Gastroesophageal sphincter (tissue), 3 donors: ENCODE measurements around the gene SYTL5.

Experiments used
- POLR2A ChIP-seq, 2 donors: fragments of 450-650 bp; IDR thresholded peaks; one replicate each; pipeline ENCODE4 v1.6.1; 2017; ENCODE audit warnings: antibody characterized with exemption in 2 of 2, mild to moderate bottlenecking in 2 of 2, moderate library complexity in 1 of 2
- POLR2AphosphoS5 ChIP-seq: sonication (generic); formaldehyde crosslinking; IDR thresholded peaks from one replicate; pipeline ENCODE4 v1.6.1; 2017; ENCODE audit warnings: antibody characterized with exemption
- TF ChIP-seq, protein P1 (sequence below), 4 experiments: fragments of 200-600 bp in 2 of 4; fragments of 450-650 bp in 2 of 4; sonication (generic) in 1 of 4; IDR thresholded peaks; one replicate each; pipeline ENCODE4 v1.5.1; 2017 to 2019; ENCODE audit warnings: antibody characterized with exemption in 4 of 4, mild to moderate bottlenecking in 2 of 4, moderate library complexity in 2 of 4

DNA sequence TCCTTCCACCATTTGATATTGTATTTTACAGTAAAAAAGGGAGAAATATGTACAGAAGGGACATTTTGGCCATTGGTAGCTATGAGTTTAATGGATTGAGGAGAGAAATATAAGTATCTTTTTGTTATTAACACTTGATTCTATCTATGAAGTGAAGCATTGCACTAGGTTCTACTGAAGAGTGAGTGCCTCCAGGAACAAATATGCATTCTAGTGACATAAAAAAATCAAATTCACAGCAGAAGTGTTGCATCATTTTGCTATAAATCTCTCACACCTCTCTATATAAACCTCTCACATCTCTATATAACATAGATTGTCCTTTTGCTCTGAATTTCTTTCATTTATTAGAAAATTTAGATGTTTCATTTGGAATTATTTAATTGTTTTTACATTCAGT lies 425 bp downstream of the SYTL5 start:
- TF ChIP-seq, protein P1, sequence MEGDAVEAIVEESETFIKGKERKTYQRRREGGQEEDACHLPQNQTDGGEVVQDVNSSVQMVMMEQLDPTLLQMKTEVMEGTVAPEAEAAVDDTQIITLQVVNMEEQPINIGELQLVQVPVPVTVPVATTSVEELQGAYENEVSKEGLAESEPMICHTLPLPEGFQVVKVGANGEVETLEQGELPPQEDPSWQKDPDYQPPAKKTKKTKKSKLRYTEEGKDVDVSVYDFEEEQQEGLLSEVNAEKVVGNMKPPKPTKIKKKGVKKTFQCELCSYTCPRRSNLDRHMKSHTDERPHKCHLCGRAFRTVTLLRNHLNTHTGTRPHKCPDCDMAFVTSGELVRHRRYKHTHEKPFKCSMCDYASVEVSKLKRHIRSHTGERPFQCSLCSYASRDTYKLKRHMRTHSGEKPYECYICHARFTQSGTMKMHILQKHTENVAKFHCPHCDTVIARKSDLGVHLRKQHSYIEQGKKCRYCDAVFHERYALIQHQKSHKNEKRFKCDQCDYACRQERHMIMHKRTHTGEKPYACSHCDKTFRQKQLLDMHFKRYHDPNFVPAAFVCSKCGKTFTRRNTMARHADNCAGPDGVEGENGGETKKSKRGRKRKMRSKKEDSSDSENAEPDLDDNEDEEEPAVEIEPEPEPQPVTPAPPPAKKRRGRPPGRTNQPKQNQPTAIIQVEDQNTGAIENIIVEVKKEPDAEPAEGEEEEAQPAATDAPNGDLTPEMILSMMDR (IDR thresholded peaks at IDR 0.05) = no peak
- no peak for TF ChIP-seq POLR2A (IDR thresholded peaks at IDR 0.05)
- no peak for TF ChIP-seq POLR2AphosphoS5
